Epithelial cell of prostate (primary cell): ENCODE measurements around the gene ATP11A.

ENCODE experiments used
- DNase-seq: peaks from one replicate; pipeline ENCODE4 v3.0.0-alpha.2; 2011; ENCODE audit warnings: low read depth, low spot score
- H3K27ac ChIP-seq: fragments of 450-650 bp; 2 replicates; pipeline ENCODE4 v1.5.1; 2017; ENCODE audit warnings: mild to moderate bottlenecking

Gene ATP11A

GRCh38 chr13:112720814-112721197 lies 31.0 kb downstream of the ATP11A start:
- H3K27ac ChIP-seq = no peak overlapping the region
- no peak for DNase-seq

GRCh38 chr13:112721198-112722104 lies 31.6 kb downstream of the ATP11A start:
- H3K27ac ChIP-seq = no peak overlapping the region
- no peak for DNase-seq

- no peak for DNase-seq
- no peak overlapping the region for H3K27ac ChIP-seq
Measured at GRCh38 chr13:112722433-112723263, 32.8 kb downstream of the ATP11A start.

GRCh38 chr13:112723771-112724170 lies 33.9 kb downstream of the ATP11A start:
- no peak overlapping the region for H3K27ac ChIP-seq
- DNase-seq = no peak

GRCh38 chr13:112724788-112725345 lies 35.0 kb downstream of the ATP11A start:
- H3K27ac ChIP-seq = no peak overlapping the region

GRCh38 chr13:112725346-112726015 lies 35.6 kb downstream of the ATP11A start:
- no peak overlapping the region for H3K27ac ChIP-seq
- DNase-seq = no peak

More at GRCh38 chr13:112724788-112725345, 35.0 kb downstream of the ATP11A start:
- DNase-seq = no peak

- DNase-seq = no peak
- no peak overlapping the region for H3K27ac ChIP-seq
Measured at GRCh38 chr13:112726016-112726767, 36.4 kb downstream of the ATP11A start.

- H3K27ac ChIP-seq = no peak overlapping the region
- DNase-seq = no peak
Measured at GRCh38 chr13:112727581-112727980, 37.7 kb downstream of the ATP11A start.

- DNase-seq = no peak
- H3K27ac ChIP-seq = no peak overlapping the region
Measured at GRCh38 chr13:112728375-112729126, 38.7 kb downstream of the ATP11A start.

- no peak for DNase-seq
- H3K27ac ChIP-seq = no peak overlapping the region
Measured at GRCh38 chr13:112729408-112729807, 39.6 kb downstream of the ATP11A start.

- H3K27ac ChIP-seq = no peak overlapping the region
- no peak for DNase-seq
Measured at GRCh38 chr13:112730157-112730671, 40.4 kb downstream of the ATP11A start.

GRCh38 chr13:112731667-112732616 lies 42.1 kb downstream of the ATP11A start:
- DNase-seq = no peak

GRCh38 chr13:112732679-112733078 lies 42.8 kb downstream of the ATP11A start:
- DNase-seq = no peak
- H3K27ac ChIP-seq = no peak overlapping the region

More at GRCh38 chr13:112731667-112732616, 42.1 kb downstream of the ATP11A start:
- no peak overlapping the region for H3K27ac ChIP-seq

GRCh38 chr13:112733112-112733511 lies 43.3 kb downstream of the ATP11A start:
- H3K27ac ChIP-seq = no peak overlapping the region
- no peak for DNase-seq

GRCh38 chr13:112733661-112734379 lies 44.0 kb downstream of the ATP11A start:
- no peak overlapping the region for H3K27ac ChIP-seq
- DNase-seq = no peak

- DNase-seq = no peak
- H3K27ac ChIP-seq = no peak overlapping the region
Measured at GRCh38 chr13:112734696-112735547, 45.1 kb downstream of the ATP11A start.
